K562 (cell line): ENCODE measurements around the gene DOCK4. TPM values are rescaled to one million over a fixed set of nuclear protein-coding genes. Genes with fewer than 3 reads are reported as not detected.

Experiments used
- ATAC-seq: fragments of 200-7000 bp; cut with Tn5 transposase; 3 replicates; pipeline ENCODE4 v1.9.1; 2020; ENCODE audit warnings: moderate library complexity
- BruUV-seq: library from RNA; stranded (reverse); fragments of 400-500 nt; replicated peaks from 2 replicates; lab custom pipeline; 2021; lab: Mats Ljungman, UMichigan
- CTCF ChIA-PET: fragments of 300-600 bp; formaldehyde crosslinking; extraction: SDS; loops from one replicate; lab custom pipeline; 2021; ENCODE audit warnings: low intra/inter-chr PET ratio; lab: Yijun Ruan, JAX
- POLR2A ChIA-PET: fragments of 300-600, 350-650 bp; sonication (Branson Sonifier 250); formaldehyde crosslinking; extraction: SDS; loops from one replicate; lab custom pipeline; 2021; ENCODE audit warnings: antibody characterized with exemption, inconsistent platforms; lab: Yijun Ruan, JAX
- DNase-seq, 4 experiments: peaks; one replicate each; pipeline versions ENCODE4 v3.0.0 to v3.0.0-alpha.2; 2011 to 2018; ENCODE audit warnings: low spot score in 3 of 4, mixed read lengths in 3 of 4; ENCODE audit errors: extremely low read depth in 1 of 4
- FAIRE-seq: peaks from 2 replicates; lab custom pipeline; 2011; peaks lifted over from hg19 to GRCh38; lab: Jason Lieb, UNC
- H2AFZ ChIP-seq: 2 replicates; pipeline ENCODE4 v1.6.0; 2011; ENCODE audit warnings: low read depth, low read length, control low read depth, inconsistent platforms
- H3K27ac ChIP-seq: fragments of 200-600 bp; 3 replicates; pipeline ENCODE4 v1.8.0; 2011; ENCODE audit warnings: low read depth, mild to moderate bottlenecking, control low read depth, inconsistent platforms, low read length, moderate library complexity, mixed read lengths; ENCODE audit errors: extremely low read depth
- H3K27me3 ChIP-seq, 2 experiments: fragments of 300-600 bp in 1 of 2; 2 replicates in 1 of 2; 3 replicates in 1 of 2; pipeline versions ENCODE4 v1.6.0 to v1.8.0; 2011; ENCODE audit warnings: inconsistent platforms in 2 of 2, low read length in 2 of 2, mild to moderate bottlenecking in 1 of 2, mixed read lengths in 1 of 2, moderate library complexity in 1 of 2; ENCODE audit not compliant: control insufficient read depth in 2 of 2, insufficient read depth in 2 of 2
- H3K36me3 ChIP-seq: fragments of 300-600 bp; 3 replicates; pipeline ENCODE4 v1.8.0; 2011; ENCODE audit warnings: mild to moderate bottlenecking, low read length, inconsistent platforms; ENCODE audit not compliant: control insufficient read depth, insufficient read depth
- H3K4me1 ChIP-seq, 2 experiments: fragments of 200-600 bp in 1 of 2; replicated peaks in 1 of 2; 2 replicates in 1 of 2; 3 replicates in 1 of 2; pipeline versions ENCODE4 v1.5.1 to v1.8.0; 2011; ENCODE audit warnings: inconsistent platforms in 2 of 2, low read length in 2 of 2, mild to moderate bottlenecking in 1 of 2, mixed read lengths in 1 of 2, moderate library complexity in 1 of 2; ENCODE audit not compliant: control insufficient read depth in 2 of 2, insufficient read depth in 2 of 2
- H3K4me2 ChIP-seq: 2 replicates; pipeline ENCODE4 v1.6.1; 2011; ENCODE audit warnings: low read length, control low read depth, inconsistent platforms, mixed read lengths; ENCODE audit not compliant: insufficient read depth
- H3K4me3 ChIP-seq: fragments of 200-600 bp; sonication (generic), shearing (Covaris generic); 2 replicates; pipeline ENCODE4 v1.5.1; 2016; ENCODE audit warnings: control low read depth, inconsistent platforms
- H3K79me2 ChIP-seq: fragments of 200-600 bp; 3 replicates; pipeline ENCODE4 v1.8.0; 2011; ENCODE audit warnings: low read length, inconsistent platforms; ENCODE audit not compliant: control insufficient read depth, insufficient read depth
- H3K9ac ChIP-seq, 2 experiments: 2 replicates each; pipeline versions ENCODE4 v1.6.0 to v1.6.1; 2011; ENCODE audit warnings: low read depth in 2 of 2, low read length in 2 of 2, control low read depth in 1 of 2, inconsistent platforms in 1 of 2, mild to moderate bottlenecking in 1 of 2, mixed read lengths in 1 of 2; ENCODE audit not compliant: insufficient read depth in 1 of 2
- H3K9me1 ChIP-seq: one replicate; pipeline ENCODE4 v1.6.0; 2011; ENCODE audit warnings: inconsistent platforms, mild to moderate bottlenecking, low read length, moderate library complexity; ENCODE audit not compliant: control insufficient read depth, insufficient read depth
- H3K9me3 ChIP-seq: replicated peaks from 2 replicates; pipeline ENCODE4 v1.5.1; 2011; ENCODE audit warnings: low read depth, low read length, inconsistent platforms; ENCODE audit not compliant: control insufficient read depth, insufficient read depth
- H4K20me1 ChIP-seq: replicated peaks from 2 replicates; pipeline ENCODE4 v1.6.1; 2011; ENCODE audit warnings: low read length, inconsistent platforms, mixed read lengths; ENCODE audit not compliant: control insufficient read depth, insufficient read depth
- ARID2 ChIP-seq: fragments of 450-650 bp; IDR thresholded peaks from 2 replicates; pipeline ENCODE4 v1.6.1; 2017; ENCODE audit warnings: antibody characterized with exemption, mild to moderate bottlenecking
- CBX1 ChIP-seq: sonication (generic); IDR thresholded peaks from 2 replicates; pipeline ENCODE4 v1.6.1; 2016; ENCODE audit warnings: antibody characterized with exemption, low read depth, mild to moderate bottlenecking
- CCNT2 ChIP-seq: IDR thresholded peaks from 2 replicates; pipeline ENCODE4 v1.6.1; 2011; ENCODE audit warnings: borderline replicate concordance, low read depth, mild to moderate bottlenecking, moderate library complexity, mixed read lengths, low read length; ENCODE audit not compliant: insufficient read length; ENCODE audit errors: extremely low read depth
- CREBBP ChIP-seq: IDR thresholded peaks from one replicate; pipeline ENCODE4 v1.6.1; 2012; ENCODE audit warnings: low read depth, mild to moderate bottlenecking, control low read depth, inconsistent platforms, low read length
- HLTF ChIP-seq: fragments of 450-650 bp; IDR thresholded peaks from 2 replicates; pipeline ENCODE4 v1.6.1; 2016
- NFRKB ChIP-seq: fragments of 450-650 bp; IDR thresholded peaks from 2 replicates; pipeline ENCODE4 v1.6.1; 2016; ENCODE audit warnings: low read depth
- SMARCA5 ChIP-seq: fragments of 450-650 bp; IDR thresholded peaks from 2 replicates; pipeline ENCODE4 v1.6.1; 2016
- SMARCE1 ChIP-seq: fragments of 450-650 bp; IDR thresholded peaks from 2 replicates; pipeline ENCODE4 v1.7.1; 2016; ENCODE audit warnings: mild to moderate bottlenecking
- SRSF1 ChIP-seq: fragments of 200-400 bp; formaldehyde crosslinking; IDR thresholded peaks from 2 replicates; pipeline ENCODE4 v1.6.1; 2017; ENCODE audit warnings: mild to moderate bottlenecking, low read depth, low read length, moderate library complexity
- TFE3 ChIP-seq: fragments of 450-650 bp; formaldehyde crosslinking; IDR thresholded peaks from 2 replicates; pipeline ENCODE4 v1.4.0; 2020; ENCODE audit warnings: mild to moderate bottlenecking, mixed read lengths
- ZBTB11 ChIP-seq, 3 experiments: fragments of 200-800 bp in 1 of 3; fragments of 250-450 bp in 1 of 3; fragments of 450-650 bp in 1 of 3; sonication (Bioruptor Pico) in 1 of 3; sonication (Bioruptor generic) in 1 of 3; formaldehyde crosslinking in 1 of 3; IDR thresholded peaks; 2 replicates each; pipeline versions ENCODE4 v1.6.1 to v1.8.0; 2016 to 2022; ENCODE audit warnings: mild to moderate bottlenecking in 2 of 3, missing genetic modification characterization in 2 of 3, missing compliant biosample characterization in 1 of 3, moderate library complexity in 1 of 3
- ZNF24 ChIP-seq: fragments of 450-650 bp; IDR thresholded peaks from 2 replicates; pipeline ENCODE4 v1.6.1; 2016
- ZNF436 ChIP-seq: fragments of 250-450, 450-650 bp; sonication (Bioruptor Pico); formaldehyde crosslinking; IDR thresholded peaks from 2 replicates; pipeline ENCODE4 v1.7.0; 2020; ENCODE audit warnings: mild to moderate bottlenecking
- WGBS: fragments of 100-300 bp; shearing (Covaris generic); methylation state at CpG from one replicate; pipeline ENCODE4 v1.1.6; 2016; ENCODE audit warnings: low coverage, mixed read lengths; ENCODE audit not compliant: insufficient coverage; ENCODE audit errors: missing lambda C conversion rate; 5-methylcytosine and 5-hydroxymethylcytosine counted together
- in situ Hi-C: fragments of 300-500 bp; cut with MboI; formaldehyde crosslinking; loops from 4 replicates; pipeline ENCODE4 v1.15.0; 2018; ENCODE audit warnings: inconsistent platforms, mixed read lengths
- intact Hi-C: fragments of 100-400 bp; cut with micrococcal nuclease; formaldehyde crosslinking; loops from 2 replicates; pipeline ENCODE4 v1.14.2; 2022
- polyA plus RNA-seq, 8 experiments: library from polyadenylated mRNA; depleted of rRNA in 4 of 8; stranded (reverse) in 5 of 8; unstranded in 3 of 8; fragments of >200 nt; fragmentation: Nextera tagmentation in 2 of 8; fragmentation: Illumina TruSeq in 1 of 8; extraction: Ambion mirVana in 2 of 8; extraction: Trizol in 1 of 8; gene quantifications; 2 replicates each; pipeline versions ENCODE4 v1.2.1 to v1.2.3, GENCODE V29; 2011 to 2014; ENCODE audit warnings: inconsistent platforms in 1 of 8, missing spikeins in 1 of 8
- total RNA-seq, 7 experiments: library from RNA; depleted of rRNA in 6 of 7; stranded (reverse); fragments of >200 nt in 6 of 7; fragmentation: Illumina TruSeq in 2 of 7; extraction: Trizol in 2 of 7; gene quantifications; 2 replicates each; pipeline versions ENCODE4 v1.2.1 to v1.2.3, GENCODE V29; 2011 to 2021; ENCODE audit warnings: low replicate concordance in 1 of 7
- TF ChIP-seq, protein P1 (sequence below): fragments of 200-400 bp; formaldehyde crosslinking; IDR thresholded peaks from 2 replicates; pipeline ENCODE4 v1.6.1; 2017; ENCODE audit warnings: mild to moderate bottlenecking, low read depth, low read length, moderate library complexity
- TF ChIP-seq, protein P2 (sequence below): fragments of 450-650 bp; IDR thresholded peaks from 2 replicates; pipeline ENCODE4 v1.6.1; 2016; ENCODE audit warnings: low read depth, mild to moderate bottlenecking, moderate library complexity

The DOCK4 gene
- total and polyA plus RNA-seq, 9 of the 15 experiments (the other 6 are each of a cell fraction or from before 2014, with no cell fraction given): 0.42 to 5.7 (median 2.3) TPM

DNA sequence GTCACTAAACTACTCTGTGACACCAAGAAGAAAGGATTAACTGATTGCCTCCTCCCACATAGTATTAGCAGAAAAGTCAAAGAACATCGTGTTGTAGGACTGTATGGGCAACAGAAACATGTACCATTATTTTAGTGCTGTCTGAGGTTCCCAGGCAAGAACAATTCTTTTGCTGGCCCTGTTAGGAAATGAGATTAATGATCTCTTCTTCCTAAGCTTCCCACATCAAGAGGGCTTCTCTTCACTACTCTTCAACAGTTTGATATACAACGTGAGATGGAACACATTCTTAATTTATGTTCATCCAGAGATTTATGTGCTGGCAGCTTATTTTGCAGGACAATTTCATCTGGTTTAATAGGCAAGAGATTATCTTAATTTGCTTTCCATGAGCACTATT, 219.6 kb downstream of the DOCK4 start (continued):
- TF ChIP-seq TFE3 (no peak), CCNT2 (no peak)

- ChIA-PET POLR2A (interaction anchor here (0.6 to 0.7 kb wide), 2 partner anchors 17 to 692 kb away, joined by 3 read pairs; no protein-coding TSS in a partner anchor), CTCF (no interaction called here)
- Histone ChIP-seq H3K79me2 (no peaks in the 10 kb centered on the region), H3K9me3 (no peaks in the 10 kb centered on the region), H3K27me3 (peaks cover 2 to 9% of the 10 kb centered on the region in 2 experiments; a peak in 2 of 5 replicates), H3K27ac (no peak overlapping the region), H2AFZ (no peak overlapping the region), H3K4me1 (no peaks in the 10 kb centered on the region), H3K4me3 (no peak overlapping the region), H3K36me3 (no peaks in the 10 kb centered on the region), H3K9ac (no peak overlapping the region), H3K9me1 (no peaks in the 10 kb centered on the region), H4K20me1 (no peaks in the 10 kb centered on the region), H3K4me2 (no peak overlapping the region)
- FAIRE-seq (no peak), ATAC-seq (no peak), DNase-seq (no peak)
- 8% methylated on average over 1 of the region's 1 CpG for WGBS
- in situ Hi-C loops (no loop called here), intact Hi-C loops (no loop called here)
- no TSS peak for BruUV-seq
- no peak for TF ChIP-seq ZNF436
- TF ChIP-seq CREBBP: no peak
- no peak for TF ChIP-seq ZBTB11 (CRISPR knock-in tag; IDR thresholded peaks at IDR 0.05)
- no peak for TF ChIP-seq ZNF24
- TF ChIP-seq, protein P1, sequence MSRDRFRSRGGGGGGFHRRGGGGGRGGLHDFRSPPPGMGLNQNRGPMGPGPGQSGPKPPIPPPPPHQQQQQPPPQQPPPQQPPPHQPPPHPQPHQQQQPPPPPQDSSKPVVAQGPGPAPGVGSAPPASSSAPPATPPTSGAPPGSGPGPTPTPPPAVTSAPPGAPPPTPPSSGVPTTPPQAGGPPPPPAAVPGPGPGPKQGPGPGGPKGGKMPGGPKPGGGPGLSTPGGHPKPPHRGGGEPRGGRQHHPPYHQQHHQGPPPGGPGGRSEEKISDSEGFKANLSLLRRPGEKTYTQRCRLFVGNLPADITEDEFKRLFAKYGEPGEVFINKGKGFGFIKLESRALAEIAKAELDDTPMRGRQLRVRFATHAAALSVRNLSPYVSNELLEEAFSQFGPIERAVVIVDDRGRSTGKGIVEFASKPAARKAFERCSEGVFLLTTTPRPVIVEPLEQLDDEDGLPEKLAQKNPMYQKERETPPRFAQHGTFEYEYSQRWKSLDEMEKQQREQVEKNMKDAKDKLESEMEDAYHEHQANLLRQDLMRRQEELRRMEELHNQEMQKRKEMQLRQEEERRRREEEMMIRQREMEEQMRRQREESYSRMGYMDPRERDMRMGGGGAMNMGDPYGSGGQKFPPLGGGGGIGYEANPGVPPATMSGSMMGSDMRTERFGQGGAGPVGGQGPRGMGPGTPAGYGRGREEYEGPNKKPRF: no peak
- TF ChIP-seq HLTF: no peak
- TF ChIP-seq SMARCE1: no peak
- no peak for TF ChIP-seq NFRKB
- no peak for TF ChIP-seq CBX1
- no peak for TF ChIP-seq ARID2
- TF ChIP-seq SMARCA5: no peak
- TF ChIP-seq SRSF1: no peak
- TF ChIP-seq, protein P2, sequence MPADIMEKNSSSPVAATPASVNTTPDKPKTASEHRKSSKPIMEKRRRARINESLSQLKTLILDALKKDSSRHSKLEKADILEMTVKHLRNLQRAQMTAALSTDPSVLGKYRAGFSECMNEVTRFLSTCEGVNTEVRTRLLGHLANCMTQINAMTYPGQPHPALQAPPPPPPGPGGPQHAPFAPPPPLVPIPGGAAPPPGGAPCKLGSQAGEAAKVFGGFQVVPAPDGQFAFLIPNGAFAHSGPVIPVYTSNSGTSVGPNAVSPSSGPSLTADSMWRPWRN: no peak
These were observed 220.4 kb downstream of the DOCK4 start for GRCh38 chr7:111985798-111986197.
